GM18505 (cell line): Measurements from ENCODE around the gene FAM20B.

ENCODE experiments used
- ATAC-seq: cut with Tn5 transposase; IDR thresholded peaks from one replicate; pipeline ENCODE4 v1.9.1; 2021; ENCODE audit not compliant: unreplicated experiment
- POLR2A ChIP-seq: IDR thresholded peaks from 4 replicates; pipeline ENCODE4 v1.6.1; 2011; ENCODE audit warnings: borderline replicate concordance; ENCODE audit not compliant: insufficient read depth, insufficient read length; ENCODE audit errors: extremely low read depth

FAM20B gene

GRCh38 chr1:179107706-179108629 is 82.3 kb downstream of the FAM20B start:
- ATAC-seq = no peak
- TF ChIP-seq POLR2A = no peak

GRCh38 chr1:179108644-179109043 is 83.0 kb downstream of the FAM20B start:
- TF ChIP-seq POLR2A = no peak
- ATAC-seq = no peak

GRCh38 chr1:179115181-179115580 is 89.5 kb downstream of the FAM20B start:
- no peak for ATAC-seq
- TF ChIP-seq POLR2A = no peak

- no peak for TF ChIP-seq POLR2A
- no peak for ATAC-seq
Measured at GRCh38 chr1:179119513-179119912, 93.8 kb downstream of the FAM20B start.

GRCh38 chr1:179120736-179121135 is 95.0 kb downstream of the FAM20B start:
- TF ChIP-seq POLR2A = no peak
- ATAC-seq = no peak

- TF ChIP-seq POLR2A = no peak
- ATAC-seq = no peak
Measured at GRCh38 chr1:179121159-179121938, 95.7 kb downstream of the FAM20B start.

- no peak for ATAC-seq
- TF ChIP-seq POLR2A = no peak
Measured at GRCh38 chr1:179124873-179125272, 99.2 kb downstream of the FAM20B start.
